ENCODE measurements around the gene CRTC3. TPM values are rescaled to one million over a fixed set of nuclear protein-coding genes. Genes with fewer than 3 reads are reported as not detected.

CRTC3 gene
- total and polyA plus RNA-seq, 2 donors (not counting 3 experiments of a cell fraction or from before 2014, with no cell fraction given), result 16.2 to 26.4 TPM

GRCh38 chr15:90642464-90643300 lies 113.0 kb downstream of the CRTC3 start:
- intact Hi-C loops (cut with micrococcal nuclease), result no loop called here
- Histone ChIP-seq H3K4me3 (replicated peaks in 1 of 3; ENCODE audit: insufficient read depth in 1 of 3, low read depth in 1 of 3, low read length in 3 of 3) (no peak overlapping the region), H4K20me1 (replicated peaks; ENCODE audit: control insufficient read depth, extremely low read depth, insufficient read depth, low read length) (no peaks in the 10 kb centered on the region), H3K9me1 (replicated peaks; ENCODE audit: control insufficient read depth, extremely low read depth, insufficient read depth, low read length) (no peaks in the 10 kb centered on the region), H3K4me2 (ENCODE audit: insufficient read depth, low read length) (no peak overlapping the region), H3K9me3 (replicated peaks; ENCODE audit: control insufficient read depth, insufficient read depth, low read length) (no peaks in the 10 kb centered on the region), H3K27ac (ENCODE audit: insufficient read depth, low read depth, low read length) (no peak overlapping the region), H3K4me1 (ENCODE audit: control insufficient read depth, extremely low read depth, insufficient read depth, low read length) (no peaks in the 10 kb centered on the region), H2AFZ (ENCODE audit: low read depth, low read length) (no peak overlapping the region), H3K36me3 (ENCODE audit: control insufficient read depth in 2 of 2, extremely low read depth in 1 of 2, insufficient read depth in 2 of 2, low read length in 2 of 2) (peaks cover 6 to 25% of the 10 kb centered on the region in 2 experiments), H3K27me3 (ENCODE audit: control insufficient read depth in 2 of 2, insufficient read depth in 2 of 2, low read length in 2 of 2) (no peaks in the 10 kb centered on the region), H3K79me2 (ENCODE audit: control insufficient read depth, insufficient read depth, low read length) (no peaks in the 10 kb centered on the region), H3K9ac (replicated peaks; ENCODE audit: extremely low read depth, insufficient read depth, low read length) (no peak overlapping the region)
- POLR2A ChIA-PET, result no interaction called here
- DNase-seq (ENCODE audit: low read depth, low spot score), result no peak
- TF ChIP-seq POLR2A (IDR thresholded peaks at IDR 0.05; ENCODE audit: low read depth, low read length), result no peak
- no peak for TF ChIP-seq MYC (IDR thresholded peaks at IDR 0.05; ENCODE audit: low read depth, low read length)
- peak in 1 of 2 donors; percentile 6 for TF ChIP-seq CTCF (IDR thresholded peaks at IDR 0.05; ENCODE audit: extremely low read depth in 1 of 2, insufficient read depth in 1 of 2, low read depth in 1 of 2, low read length in 2 of 2)
- CTCF ChIA-PET, result interaction anchor here (1.4 to 2.7 kb wide), 3 partner anchors 243 to 291 kb away, joined by 4 to 17 read pairs (median 4); partner anchors contain the start of gene HDDC3
- BruUV-seq (replicated peaks), result TSS peak; percentile 15
- dilution Hi-C loops (cut with MboI; ENCODE audit: extremely low pct_ligation_motif_present, low sequenced_read_pairs), result no loop called here
- no peak for FAIRE-seq

GRCh38 chr15:90643301-90643632 lies 113.5 kb downstream of the CRTC3 start:
- ChIA-PET CTCF (interaction anchor here (1.4 to 2.7 kb wide), 2 partner anchors 243 to 290 kb away, joined by 4 to 17 read pairs; no protein-coding TSS in a partner anchor), POLR2A (no interaction called here)
- Histone ChIP-seq H3K4me3 (replicated peaks in 1 of 3; ENCODE audit: insufficient read depth in 1 of 3, low read depth in 1 of 3, low read length in 3 of 3) (no peak overlapping the region), H3K4me1 (ENCODE audit: control insufficient read depth, extremely low read depth, insufficient read depth, low read length) (peaks cover 2% of the 10 kb centered on the region), H4K20me1 (replicated peaks; ENCODE audit: control insufficient read depth, extremely low read depth, insufficient read depth, low read length) (no peaks in the 10 kb centered on the region), H3K9me1 (replicated peaks; ENCODE audit: control insufficient read depth, extremely low read depth, insufficient read depth, low read length) (no peaks in the 10 kb centered on the region), H3K27me3 (ENCODE audit: control insufficient read depth in 2 of 2, insufficient read depth in 2 of 2, low read length in 2 of 2) (no peaks in the 10 kb centered on the region), H3K9ac (replicated peaks; ENCODE audit: extremely low read depth, insufficient read depth, low read length) (no peak overlapping the region), H3K36me3 (ENCODE audit: control insufficient read depth in 2 of 2, extremely low read depth in 1 of 2, insufficient read depth in 2 of 2, low read length in 2 of 2) (peaks cover 6 to 25% of the 10 kb centered on the region in 2 experiments), H3K27ac (ENCODE audit: insufficient read depth, low read depth, low read length) (no peak overlapping the region), H3K9me3 (replicated peaks; ENCODE audit: control insufficient read depth, insufficient read depth, low read length) (no peaks in the 10 kb centered on the region), H3K79me2 (ENCODE audit: control insufficient read depth, insufficient read depth, low read length) (no peaks in the 10 kb centered on the region), H3K4me2 (ENCODE audit: insufficient read depth, low read length) (no peak overlapping the region), H2AFZ (ENCODE audit: low read depth, low read length) (no peak overlapping the region)
- no peak for FAIRE-seq
- no peak for DNase-seq (ENCODE audit: low read depth, low spot score)
- BruUV-seq (replicated peaks), result no TSS peak
- dilution Hi-C loops (cut with MboI; ENCODE audit: extremely low pct_ligation_motif_present, low sequenced_read_pairs), result no loop called here
- TF ChIP-seq FOS (IDR thresholded peaks at IDR 0.05; ENCODE audit: borderline replicate concordance, insufficient read depth, low read length), result no peak
- no peak for TF ChIP-seq POLR2A (IDR thresholded peaks at IDR 0.05; ENCODE audit: low read depth, low read length)
- no peak for TF ChIP-seq JUN (IDR thresholded peaks at IDR 0.05; ENCODE audit: borderline replicate concordance, insufficient read depth, insufficient read length, low read depth)
- no peak for TF ChIP-seq MAX (IDR thresholded peaks at IDR 0.05; ENCODE audit: insufficient read depth, insufficient read length)
- no peak for TF ChIP-seq CTCF (IDR thresholded peaks at IDR 0.05; ENCODE audit: extremely low read depth in 1 of 2, insufficient read depth in 1 of 2, low read depth in 1 of 2, low read length in 2 of 2)
- TF ChIP-seq MYC (IDR thresholded peaks at IDR 0.05; ENCODE audit: low read depth, low read length), result no peak
- TF ChIP-seq GATA2 (IDR thresholded peaks at IDR 0.05; ENCODE audit: insufficient read depth, insufficient read length, low read depth, low read length), result no peak
- no peak for TF ChIP-seq POLR2AphosphoS5 (IDR thresholded peaks at IDR 0.05; ENCODE audit: insufficient read depth, low read depth, low read length)
- no peak for TF ChIP-seq EZH2 (IDR thresholded peaks at IDR 0.05; ENCODE audit: borderline replicate concordance, low read depth, low read length, severe bottlenecking)
- intact Hi-C loops (cut with micrococcal nuclease), result no loop called here
